Esophagus squamous epithelium (tissue), 4 donors: ENCODE results near the gene DUS1L.

Source experiments
- CTCF ChIP-seq, 6 experiments: fragments of 450-650 bp in 4 of 6; fragments of 200-600 bp in 2 of 6; sonication (generic) in 2 of 6; IDR thresholded peaks; one replicate each; pipeline ENCODE4 v1.5.1; 2016 to 2019; ENCODE audit warnings: antibody characterized with exemption in 6 of 6, mild to moderate bottlenecking in 4 of 6, moderate library complexity in 4 of 6
- POLR2A ChIP-seq, 4 donors: fragments of 450-650 bp; IDR thresholded peaks; one replicate each; pipeline ENCODE4 v1.6.1; 2017; ENCODE audit warnings: antibody characterized with exemption in 4 of 4, mild to moderate bottlenecking in 4 of 4, moderate library complexity in 3 of 4

GRCh38 chr17:82049521-82049971 lies 16.1 kb downstream of the DUS1L start:
- TF ChIP-seq POLR2A (IDR thresholded peaks at IDR 0.05): no peak
- TF ChIP-seq CTCF (IDR thresholded peaks at IDR 0.05): no peak
